Gastrocnemius medialis (tissue), 4 donors: ENCODE data around the gene FAM32A. TPM values are rescaled to one million over a fixed set of nuclear protein-coding genes. Genes with fewer than 3 reads are reported as not detected.

Experiments
- ATAC-seq, 2 donors: fragments of 150-250 bp; one replicate each; pipeline ENCODE4 v1.9.1; 2016
- DNase-seq, 2 donors: peaks; one replicate each; pipeline ENCODE4 v3.0.0-alpha.2; 2019
- H3K27ac ChIP-seq, 4 donors: fragments of 200-600 bp; sonication (generic); 1 replicate in 1 of 4; 2 replicates in 3 of 4; pipeline ENCODE4 v1.5.1; 2016 to 2018; ENCODE audit warnings: mild to moderate bottlenecking in 2 of 4, moderate library complexity in 1 of 4
- H3K27me3 ChIP-seq, 3 donors: fragments of 200-600 bp; sonication (generic) in 2 of 3; 1 replicate in 1 of 3; 2 replicates in 2 of 3; pipeline versions ENCODE4 v1.5.1 to v1.6.0; 2016 to 2019; ENCODE audit warnings: mild to moderate bottlenecking in 1 of 3, moderate library complexity in 1 of 3
- H3K36me3 ChIP-seq, 2 donors: fragments of 200-600 bp; sonication (generic) in 1 of 2; one replicate each; pipeline ENCODE4 v1.5.1; 2017 to 2018
- H3K4me1 ChIP-seq, 2 donors: fragments of 200-600 bp; sonication (generic) in 1 of 2; one replicate each; pipeline ENCODE4 v1.5.1; 2016 to 2017; ENCODE audit warnings: mild to moderate bottlenecking in 2 of 2
- H3K4me3 ChIP-seq, 4 donors: fragments of 200-600 bp; sonication (generic) in 3 of 4; 1 replicate in 1 of 4; 2 replicates in 3 of 4; pipeline ENCODE4 v1.5.1; 2016 to 2019; ENCODE audit warnings: mild to moderate bottlenecking in 2 of 4
- H3K9me3 ChIP-seq, 3 donors: fragments of 200-600 bp; sonication (generic) in 2 of 3; 1 replicate in 1 of 3; 2 replicates in 2 of 3; pipeline ENCODE4 v1.5.1; 2016 to 2019
- POLR2A ChIP-seq, 2 donors: fragments of 450-650 bp; IDR thresholded peaks; one replicate each; pipeline ENCODE4 v1.6.1; 2017; ENCODE audit warnings: antibody characterized with exemption in 2 of 2, mild to moderate bottlenecking in 2 of 2, moderate library complexity in 2 of 2
- in situ Hi-C, 4 donors: fragments of 200-750 bp; cut with MboI; loops; one replicate each; pipeline versions ENCODE4 v1.15.0 to v1.8.0; 2017; ENCODE audit warnings: low sequenced_read_pairs in 4 of 4
- intact Hi-C: fragments of 100-400 bp; cut with DNase I; formaldehyde crosslinking; loops from one replicate; pipeline ENCODE4 v1.15.1; 2023; ENCODE audit warnings: low total_unique reads
- total RNA-seq, 4 donors: library from RNA; depleted of rRNA; stranded (reverse); fragments of >200 nt; gene quantifications; one replicate each; pipeline versions ENCODE4 v1.1.0 to v1.2.3, GENCODE V29; 2016
- TF ChIP-seq, protein P1 (sequence below), 5 experiments: fragments of 450-650 bp in 3 of 5; fragments of 200-600 bp in 2 of 5; sonication (generic) in 2 of 5; IDR thresholded peaks in 4 of 5; conservative IDR thresholded peaks in 1 of 5; 1 replicate in 4 of 5; 2 replicates in 1 of 5; pipeline ENCODE4 v1.5.1; 2016 to 2019; ENCODE audit warnings: antibody characterized with exemption in 5 of 5, mild to moderate bottlenecking in 3 of 5, moderate library complexity in 3 of 5

Gene FAM32A
- total RNA-seq, 4 donors from 2014 or later = 57.2 to 72.3 (median 63.6) TPM

DNA sequence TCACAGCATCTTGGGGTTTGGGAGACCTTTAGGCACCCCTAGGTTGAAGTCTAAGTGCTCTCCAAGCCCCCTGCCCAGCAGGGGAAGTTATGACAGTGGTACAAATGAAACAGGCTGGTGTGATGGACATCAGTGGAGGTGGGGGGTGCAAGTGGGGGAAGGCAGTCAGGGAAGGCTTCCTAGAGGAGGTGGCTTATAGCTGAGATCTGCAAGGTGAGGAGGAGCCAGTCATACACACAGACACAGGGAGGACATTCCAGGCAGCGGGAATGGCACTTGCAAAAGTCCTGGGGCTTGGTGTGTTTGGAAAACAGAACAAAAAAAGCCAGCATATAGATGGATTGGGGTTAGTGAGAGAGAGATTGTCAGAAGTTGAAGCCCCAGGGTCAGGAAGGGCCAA, 30.1 kb upstream of the FAM32A start:
- H3K4me3 ChIP-seq = no peak overlapping the region
- no peak for ATAC-seq
- H3K36me3 ChIP-seq = no peaks in the 10 kb centered on the region
- no peak for TF ChIP-seq POLR2A (IDR thresholded peaks at IDR 0.05)
- TF ChIP-seq, protein P1, sequence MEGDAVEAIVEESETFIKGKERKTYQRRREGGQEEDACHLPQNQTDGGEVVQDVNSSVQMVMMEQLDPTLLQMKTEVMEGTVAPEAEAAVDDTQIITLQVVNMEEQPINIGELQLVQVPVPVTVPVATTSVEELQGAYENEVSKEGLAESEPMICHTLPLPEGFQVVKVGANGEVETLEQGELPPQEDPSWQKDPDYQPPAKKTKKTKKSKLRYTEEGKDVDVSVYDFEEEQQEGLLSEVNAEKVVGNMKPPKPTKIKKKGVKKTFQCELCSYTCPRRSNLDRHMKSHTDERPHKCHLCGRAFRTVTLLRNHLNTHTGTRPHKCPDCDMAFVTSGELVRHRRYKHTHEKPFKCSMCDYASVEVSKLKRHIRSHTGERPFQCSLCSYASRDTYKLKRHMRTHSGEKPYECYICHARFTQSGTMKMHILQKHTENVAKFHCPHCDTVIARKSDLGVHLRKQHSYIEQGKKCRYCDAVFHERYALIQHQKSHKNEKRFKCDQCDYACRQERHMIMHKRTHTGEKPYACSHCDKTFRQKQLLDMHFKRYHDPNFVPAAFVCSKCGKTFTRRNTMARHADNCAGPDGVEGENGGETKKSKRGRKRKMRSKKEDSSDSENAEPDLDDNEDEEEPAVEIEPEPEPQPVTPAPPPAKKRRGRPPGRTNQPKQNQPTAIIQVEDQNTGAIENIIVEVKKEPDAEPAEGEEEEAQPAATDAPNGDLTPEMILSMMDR (IDR thresholded peaks at IDR 0.05 in 4 of 5, conservative IDR thresholded peaks at IDR 0.05 in 1 of 5) = no peak
- H3K27ac ChIP-seq = no peak overlapping the region
- DNase-seq = no peak
- in situ Hi-C loops (loop anchor here in 2 of 4 donors (25.0 kb wide), 2 partner anchors 543 to 568 kb away; partner anchors contain the start of gene CYP4F8 (in 1 of the 2)), intact Hi-C loops (no loop called here)
- no peaks in the 10 kb centered on the region for H3K4me1 ChIP-seq
- no peaks in the 10 kb centered on the region for H3K9me3 ChIP-seq
- H3K27me3 ChIP-seq = no peaks in the 10 kb centered on the region

- H3K36me3 ChIP-seq = no peaks in the 10 kb centered on the region
- ATAC-seq = no peak
- no peak overlapping the region for H3K27ac ChIP-seq
- H3K27me3 ChIP-seq = no peaks in the 10 kb centered on the region
- in situ Hi-C loops (loop anchor here in 2 of 4 donors (25.0 kb wide), 2 partner anchors 545 to 570 kb away; partner anchors contain the start of gene CYP4F8 (in 1 of the 2)), intact Hi-C loops (no loop called here)
- no peak for DNase-seq
- H3K9me3 ChIP-seq = no peaks in the 10 kb centered on the region
- H3K4me3 ChIP-seq = no peak overlapping the region
- TF ChIP-seq, protein P1 (IDR thresholded peaks at IDR 0.05 in 4 of 5, conservative IDR thresholded peaks at IDR 0.05 in 1 of 5) = no peak
- TF ChIP-seq POLR2A (IDR thresholded peaks at IDR 0.05) = no peak
- no peaks in the 10 kb centered on the region for H3K4me1 ChIP-seq
These were observed 28.3 kb upstream of the FAM32A start for GRCh38 chr19:16156904-16157303.

GRCh38 chr19:16157601-16158000, 27.6 kb upstream of the FAM32A start:
- no peak for DNase-seq
- Histone ChIP-seq H3K27ac (no peak overlapping the region), H3K36me3 (no peaks in the 10 kb centered on the region), H3K27me3 (no peaks in the 10 kb centered on the region), H3K4me1 (no peaks in the 10 kb centered on the region), H3K4me3 (no peak overlapping the region), H3K9me3 (no peaks in the 10 kb centered on the region)
- TF ChIP-seq, protein P1 (IDR thresholded peaks at IDR 0.05 in 4 of 5, conservative IDR thresholded peaks at IDR 0.05 in 1 of 5) = no peak
- TF ChIP-seq POLR2A (IDR thresholded peaks at IDR 0.05) = no peak
- ATAC-seq = no peak
- intact Hi-C loops (no loop called here), in situ Hi-C loops (loop anchor here in 2 of 4 donors (25.0 kb wide), 2 partner anchors 545 to 570 kb away; partner anchors contain the start of gene CYP4F8 (in 1 of the 2))

DNA sequence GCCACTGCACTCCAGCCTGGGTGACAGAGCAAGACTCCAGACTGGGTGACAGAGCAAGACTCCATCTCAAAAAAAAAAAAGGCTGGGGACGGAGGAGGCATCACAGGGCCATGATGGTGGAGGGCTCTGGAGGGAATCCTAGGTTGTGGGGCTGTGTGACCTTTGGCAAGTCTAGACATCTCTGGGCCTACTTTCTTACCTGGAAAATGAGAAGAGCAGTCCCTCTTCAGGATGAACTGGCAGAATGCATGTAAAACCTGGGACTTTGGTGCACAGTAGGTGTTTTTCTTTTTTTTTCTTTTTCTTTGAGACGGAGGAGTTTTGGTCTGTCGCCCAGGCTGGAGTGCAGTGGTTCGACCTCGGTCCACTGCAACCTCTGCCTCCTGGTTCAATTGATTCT, 25.6 kb upstream of the FAM32A start:
- no peaks in the 10 kb centered on the region for H3K4me1 ChIP-seq
- H3K4me3 ChIP-seq = no peak overlapping the region
- TF ChIP-seq, protein P1 (IDR thresholded peaks at IDR 0.05 in 4 of 5, conservative IDR thresholded peaks at IDR 0.05 in 1 of 5) = no peak
- TF ChIP-seq POLR2A (IDR thresholded peaks at IDR 0.05) = no peak
- H3K27ac ChIP-seq = no peak overlapping the region
- in situ Hi-C loops = loop anchor here in 2 of 4 donors (25.0 kb wide), 2 partner anchors 547 to 572 kb away; partner anchors contain the start of gene CYP4F8 (in 1 of the 2)
- no peaks in the 10 kb centered on the region for H3K9me3 ChIP-seq
- no peaks in the 10 kb centered on the region for H3K36me3 ChIP-seq
- ATAC-seq (no peak), DNase-seq (no peak)
- intact Hi-C loops = no loop called here
- no peaks in the 10 kb centered on the region for H3K27me3 ChIP-seq
